Adrenal gland (tissue), 12 donors: ENCODE measurements around the gene SUN1. TPM values are rescaled to one million over a fixed set of nuclear protein-coding genes. Genes with fewer than 3 reads are reported as not detected.
"Not testable (repeated sequence)": the region's sequence is repeated elsewhere in the genome, so short reads cannot be mapped to it uniquely, and the experiment has no call there.

Source experiments
- DNase-seq, 7 donors: peaks; one replicate each; pipeline ENCODE4 v3.0.0-alpha.2; 2019 to 2020
- H3K27ac ChIP-seq, 5 donors: fragments of 200-600 bp; sonication (generic) in 4 of 5; 1 replicate in 3 of 5; 2 replicates in 2 of 5; pipeline versions ENCODE4 v1.5.1 to v1.8.0; 2016 to 2020; ENCODE audit warnings: mild to moderate bottlenecking in 1 of 5
- H3K27me3 ChIP-seq: fragments of 200-600 bp; 2 replicates; pipeline ENCODE4 v1.8.0; 2021
- H3K36me3 ChIP-seq, 2 donors: fragments of 200-600 bp; replicated peaks in 1 of 2; 1 replicate in 1 of 2; 2 replicates in 1 of 2; pipeline versions ENCODE4 v1.5.1 to v1.8.0; 2018 to 2022
- H3K4me1 ChIP-seq, 2 donors: fragments of 200-600 bp; replicated peaks in 1 of 2; 1 replicate in 1 of 2; 2 replicates in 1 of 2; pipeline versions ENCODE4 v1.5.1 to v1.8.0; 2018 to 2021
- H3K4me3 ChIP-seq, 4 donors: fragments of 200-600 bp; sonication (generic) in 3 of 4; one replicate each; pipeline ENCODE4 v1.5.1; 2016 to 2018
- H3K9me3 ChIP-seq, 3 donors: fragments of 200-600 bp; sonication (generic) in 1 of 3; replicated peaks in 1 of 3; 1 replicate in 2 of 3; 2 replicates in 1 of 3; pipeline versions ENCODE4 v1.5.1 to v1.8.0; 2016 to 2021
- CTCF ChIP-seq, 6 experiments: fragments of 450-650 bp in 4 of 6; fragments of 200-600 bp in 2 of 6; sonication (generic) in 1 of 6; IDR thresholded peaks; 1 replicate in 5 of 6; 2 replicates in 1 of 6; pipeline versions ENCODE4 v1.5.1 to v1.8.0; 2016 to 2021; ENCODE audit warnings: antibody characterized with exemption in 6 of 6, mild to moderate bottlenecking in 2 of 6, moderate library complexity in 1 of 6
- POLR2A ChIP-seq, 2 donors: fragments of 450-650 bp; IDR thresholded peaks; one replicate each; pipeline ENCODE4 v1.6.1; 2017; ENCODE audit warnings: antibody characterized with exemption in 2 of 2, mild to moderate bottlenecking in 2 of 2, moderate library complexity in 1 of 2
- WGBS, 4 donors: extraction: QIAGEN DNeasy Blood & Tissue Kit in 2 of 4; methylation state at CpG; one replicate each; pipeline versions ENCODE4 v1.1.5 to v1.1.7; 2013 to 2017; 5-methylcytosine and 5-hydroxymethylcytosine counted together
- intact Hi-C, 2 donors: fragments of 100-400 bp; cut with DNase I; formaldehyde crosslinking; loops; one replicate each; pipeline versions ENCODE4 v1.14.1 to v1.15.0; 2022 to 2023
- polyA plus RNA-seq, 3 donors: library from polyadenylated mRNA; stranded (reverse); fragments of 200-250 nt in 2 of 3; fragments of 350-450 nt in 1 of 3; fragmentation: Illumina TruSeq in 1 of 3; extraction: RNeasy Lipid Tissue Mini Kit (QIAGEN cat#74804) in 1 of 3; gene quantifications; one replicate each; pipeline ENCODE4 v1.2.3, GENCODE V29; 2013 to 2014
- total RNA-seq, 9 donors: library from RNA; depleted of rRNA in 4 of 9; stranded (reverse); fragments of >200 nt in 4 of 9; fragments of 120-200 nt in 1 of 9; fragmentation: NEBNext Ultra II Directional in 1 of 9; extraction: Animal tissue kit (Norgen Biotek cat#: 25700) in 1 of 9; gene quantifications; one replicate each; pipeline versions ENCODE4 v1.1.0 to v1.2.4, GENCODE V29; 2013 to 2023
- donor health status: healthy with polysubstance abuse.
- donor health status: Bipolar disorder and iron deficiency.
- donor health status: DM: yes; HTN: yes; CAD: no.
- donor health status: DM: no; HTN: no; CAD: no.
- donor health status: DM: no; HTN: no; CAD: no.
- donor health status: DM: yes; HTN: yes; CAD: no.

SUN1 gene
- total and polyA plus RNA-seq, 12 donors = 28.7 to 122 (median 99.9) TPM

- H3K36me3 ChIP-seq = peaks cover 0 to 56% of the 10 kb centered on the region in 2 donors
These were observed 12.2 kb downstream of the SUN1 start for GRCh38 chr7:844514-844913.

GRCh38 chr7:845091-845490 lies 12.8 kb downstream of the SUN1 start:
- Histone ChIP-seq H3K4me1 (no peaks in the 10 kb centered on the region), H3K27me3 (no peaks in the 10 kb centered on the region), H3K9me3 (no peaks in the 10 kb centered on the region), H3K4me3 (no peak overlapping the region), H3K27ac (no peak overlapping the region), H3K36me3 (peaks cover 0 to 56% of the 10 kb centered on the region in 2 donors)
- TF ChIP-seq POLR2A (IDR thresholded peaks at IDR 0.05) = no peak
- no peak for TF ChIP-seq CTCF (IDR thresholded peaks at IDR 0.05)
- intact Hi-C loops = no loop called here
- no peak for DNase-seq
- 90 to 95% (median 94%) methylated on average over 22 of the region's 22 CpGs for WGBS, 4 donors

More at GRCh38 chr7:844514-844913, 12.2 kb downstream of the SUN1 start:
- H3K4me1 ChIP-seq = no peaks in the 10 kb centered on the region
- WGBS, 4 donors = 92 to 97% (median 96%) methylated on average over 6 to 15 of the region's 15 CpGs
- H3K9me3 ChIP-seq = no peaks in the 10 kb centered on the region
- H3K4me3 ChIP-seq = no peak overlapping the region
- intact Hi-C loops = no loop called here
- no peak for TF ChIP-seq POLR2A (IDR thresholded peaks at IDR 0.05)
- TF ChIP-seq CTCF (IDR thresholded peaks at IDR 0.05) = no peak
- no peak overlapping the region for H3K27ac ChIP-seq
- DNase-seq = no peak
- no peaks in the 10 kb centered on the region for H3K27me3 ChIP-seq

DNA sequence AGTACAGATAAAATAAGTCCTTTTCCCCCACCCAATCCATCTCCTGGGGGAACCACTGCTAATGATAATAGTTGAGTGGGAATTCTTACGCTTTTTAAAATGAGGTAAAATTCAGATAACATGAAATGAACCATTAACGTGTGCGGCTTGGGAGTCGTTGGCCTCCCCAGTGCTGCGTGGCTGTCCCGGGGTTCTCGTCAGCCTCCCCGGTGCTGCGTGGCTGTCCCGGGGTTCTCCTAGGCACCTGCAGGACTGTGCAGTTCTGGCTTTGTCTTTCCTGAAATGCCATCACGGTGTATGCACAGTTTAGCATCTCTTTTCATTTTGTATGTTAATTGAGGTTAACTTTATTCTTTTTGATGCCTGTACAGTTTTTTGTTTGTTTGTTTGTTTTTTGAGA lies 13.5 kb downstream of the SUN1 start:
- no peak for DNase-seq
- no peaks in the 10 kb centered on the region for H3K9me3 ChIP-seq
- intact Hi-C loops = no loop called here
- no peaks in the 10 kb centered on the region for H3K27me3 ChIP-seq
- H3K27ac ChIP-seq = no peak overlapping the region
- TF ChIP-seq POLR2A (IDR thresholded peaks at IDR 0.05) (no peak), CTCF (IDR thresholded peaks at IDR 0.05) (no peak)
- H3K36me3 ChIP-seq = peaks cover 0 to 58% of the 10 kb centered on the region in 2 donors
- H3K4me3 ChIP-seq = no peak overlapping the region
- 94 to 96% (median 96%) methylated on average over 11 of the region's 11 CpGs for WGBS, 4 donors
- H3K4me1 ChIP-seq = no peaks in the 10 kb centered on the region

GRCh38 chr7:846958-847650 lies 14.8 kb downstream of the SUN1 start:
- H3K27me3 ChIP-seq, H3K4me1 ChIP-seq, H3K4me3 ChIP-seq, DNase-seq, H3K27ac ChIP-seq, H3K9me3 ChIP-seq, intact Hi-C loops: not testable (repeated sequence)
- WGBS, 4 donors = 89 to 97% (median 93%) methylated on average over 9 to 30 of the region's 37 CpGs
- H3K36me3 ChIP-seq = peaks cover 0 to 69% of the 10 kb centered on the region in 2 donors

DNA sequence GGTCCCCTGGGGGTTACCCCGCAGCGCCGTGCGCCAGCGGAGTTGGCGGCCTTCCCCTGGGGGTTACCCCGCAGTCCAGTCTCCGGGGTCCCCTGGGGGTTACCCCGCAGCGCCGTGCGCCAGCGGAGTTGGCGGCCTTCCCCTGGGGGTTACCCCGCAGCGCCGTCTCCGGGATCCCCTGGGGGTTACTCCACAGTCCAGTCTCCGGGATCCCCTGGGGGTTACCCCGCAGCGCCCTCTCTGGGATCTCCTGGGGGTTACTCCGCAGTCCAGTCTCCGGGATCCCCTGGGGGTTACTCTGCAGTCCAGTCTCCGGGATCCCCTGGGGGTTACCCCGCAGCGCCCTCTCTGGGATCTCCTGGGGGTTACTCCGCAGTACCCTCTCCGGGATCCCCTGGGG lies 15.5 kb downstream of the SUN1 start:
- 84 to 99% (median 96%) methylated on average over 11 to 21 of the region's 28 CpGs for WGBS, 4 donors
- H3K4me3 ChIP-seq, H3K27me3 ChIP-seq, intact Hi-C loops, H3K27ac ChIP-seq, DNase-seq, H3K9me3 ChIP-seq, H3K4me1 ChIP-seq: not testable (repeated sequence)
- H3K36me3 ChIP-seq = peaks cover 0 to 69% of the 10 kb centered on the region in 2 donors
